GM19193 (cell line): ENCODE measurements around the gene ATP11B.

Experiments
- POLR2A ChIP-seq: IDR thresholded peaks from 4 replicates; pipeline ENCODE4 v1.6.1; 2011; ENCODE audit not compliant: insufficient read depth, insufficient read length; ENCODE audit errors: extremely low read depth

ATP11B gene

DNA sequence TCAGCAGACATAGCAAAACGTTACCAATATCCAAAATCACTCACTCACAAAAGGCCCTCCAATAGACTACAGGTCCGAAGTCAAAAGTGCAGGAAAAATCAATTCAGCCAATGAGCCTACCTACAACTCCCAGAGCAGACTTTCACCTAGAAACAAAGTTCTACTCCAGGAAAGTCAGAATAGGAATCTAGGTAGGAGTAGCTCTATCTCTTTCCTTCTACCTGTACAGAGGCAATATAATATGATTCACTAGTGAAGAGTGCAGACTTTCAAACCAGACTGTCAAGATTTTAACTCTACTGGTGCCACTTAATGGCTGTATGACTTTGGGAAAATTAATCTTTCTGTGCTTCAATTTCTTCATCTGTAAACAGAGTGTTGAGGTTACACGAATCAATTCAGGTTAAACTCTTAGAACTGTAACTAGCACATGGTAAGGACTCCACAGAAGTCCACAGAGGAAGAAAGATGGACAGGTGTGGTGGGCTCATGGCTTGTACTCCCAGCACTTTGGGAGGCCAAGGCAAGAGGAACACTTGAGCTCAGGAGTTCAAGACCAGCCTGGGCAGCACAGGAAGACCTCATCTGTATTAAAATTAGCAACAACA lies 177.6 kb downstream of the ATP11B start:
- TF ChIP-seq POLR2A = no peak
